ENCODE measurements around the gene MYCBP.

GRCh38 chr1:38848071-38848470 is 25.1 kb downstream of the MYCBP start:
- no peak for TF ChIP-seq EP300 (IDR thresholded peaks at IDR 0.05)
- TF ChIP-seq, protein P1, sequence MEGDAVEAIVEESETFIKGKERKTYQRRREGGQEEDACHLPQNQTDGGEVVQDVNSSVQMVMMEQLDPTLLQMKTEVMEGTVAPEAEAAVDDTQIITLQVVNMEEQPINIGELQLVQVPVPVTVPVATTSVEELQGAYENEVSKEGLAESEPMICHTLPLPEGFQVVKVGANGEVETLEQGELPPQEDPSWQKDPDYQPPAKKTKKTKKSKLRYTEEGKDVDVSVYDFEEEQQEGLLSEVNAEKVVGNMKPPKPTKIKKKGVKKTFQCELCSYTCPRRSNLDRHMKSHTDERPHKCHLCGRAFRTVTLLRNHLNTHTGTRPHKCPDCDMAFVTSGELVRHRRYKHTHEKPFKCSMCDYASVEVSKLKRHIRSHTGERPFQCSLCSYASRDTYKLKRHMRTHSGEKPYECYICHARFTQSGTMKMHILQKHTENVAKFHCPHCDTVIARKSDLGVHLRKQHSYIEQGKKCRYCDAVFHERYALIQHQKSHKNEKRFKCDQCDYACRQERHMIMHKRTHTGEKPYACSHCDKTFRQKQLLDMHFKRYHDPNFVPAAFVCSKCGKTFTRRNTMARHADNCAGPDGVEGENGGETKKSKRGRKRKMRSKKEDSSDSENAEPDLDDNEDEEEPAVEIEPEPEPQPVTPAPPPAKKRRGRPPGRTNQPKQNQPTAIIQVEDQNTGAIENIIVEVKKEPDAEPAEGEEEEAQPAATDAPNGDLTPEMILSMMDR (IDR thresholded peaks at IDR 0.05) = no peak
